ENCODE data around the gene C10orf95. TPM values are rescaled to one million over a fixed set of nuclear protein-coding genes. Genes with fewer than 3 reads are reported as not detected.
A peak's percentile ranks its signal among the peaks of the same experiment; 100 is the strongest.

C10orf95 gene
- total and polyA plus RNA-seq, 10 of the 15 experiments (the other 5 are each of a cell fraction or from before 2014, with no cell fraction given), result 0.06 to 1.1 (median 0.31) TPM

DNA sequence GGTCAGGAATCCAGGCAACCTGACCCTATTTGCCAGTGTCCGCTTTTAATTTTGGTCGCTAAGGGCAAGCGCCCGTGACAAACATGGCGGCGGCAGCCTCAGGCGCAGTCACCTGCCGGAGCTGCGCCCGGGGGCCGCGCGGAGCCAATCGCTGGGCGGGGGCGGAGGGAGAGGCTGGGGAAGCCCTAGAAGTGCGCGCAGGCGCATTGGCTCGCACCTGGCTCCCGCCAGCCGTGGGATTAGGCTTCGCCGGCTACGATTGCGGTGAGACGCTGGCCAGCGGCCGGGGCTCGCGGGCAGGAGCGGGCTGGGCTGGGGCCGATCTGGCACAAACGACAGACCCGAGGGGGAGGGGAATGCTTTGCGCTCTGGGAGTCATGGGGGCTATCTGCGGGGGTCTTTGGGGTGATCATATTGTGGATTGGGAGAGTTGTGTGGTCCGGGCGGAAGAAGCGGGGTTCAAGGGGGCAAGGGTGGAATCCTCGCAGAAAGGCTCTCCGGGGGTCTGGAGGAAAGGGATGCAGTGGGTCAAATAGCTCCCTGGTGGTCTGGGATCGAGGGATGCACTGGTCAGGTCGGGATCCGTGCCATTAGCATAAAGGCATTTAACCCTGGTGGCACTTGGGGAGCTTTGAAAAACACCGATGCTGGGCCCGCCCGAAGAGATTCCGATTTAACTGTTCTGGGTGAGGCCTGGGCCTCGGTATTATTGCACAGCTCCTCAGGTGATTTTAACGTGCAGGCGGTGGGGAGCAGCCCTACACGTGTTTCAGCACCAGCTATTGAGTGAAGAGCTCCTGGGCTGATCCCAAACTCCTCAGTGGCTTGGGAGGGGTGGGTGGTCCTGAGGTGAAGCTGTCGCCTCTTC, 10.1 kb upstream of the C10orf95 start (continued):
- TF ChIP-seq ZNF687 (IDR thresholded peaks at IDR 0.05), result no peak
- no peak for TF ChIP-seq CEBPB (IDR thresholded peaks at IDR 0.05; ENCODE audit: borderline replicate concordance in 1 of 2, low read depth in 2 of 2, low read length in 2 of 2)
- TF ChIP-seq NFYA (IDR thresholded peaks at IDR 0.05; ENCODE audit: borderline replicate concordance, low read depth, low read length), result no peak
- no peak for TF ChIP-seq MEF2A (IDR thresholded peaks at IDR 0.05; ENCODE audit: insufficient read depth, low read depth, low read length)
- TF ChIP-seq, protein P1, sequence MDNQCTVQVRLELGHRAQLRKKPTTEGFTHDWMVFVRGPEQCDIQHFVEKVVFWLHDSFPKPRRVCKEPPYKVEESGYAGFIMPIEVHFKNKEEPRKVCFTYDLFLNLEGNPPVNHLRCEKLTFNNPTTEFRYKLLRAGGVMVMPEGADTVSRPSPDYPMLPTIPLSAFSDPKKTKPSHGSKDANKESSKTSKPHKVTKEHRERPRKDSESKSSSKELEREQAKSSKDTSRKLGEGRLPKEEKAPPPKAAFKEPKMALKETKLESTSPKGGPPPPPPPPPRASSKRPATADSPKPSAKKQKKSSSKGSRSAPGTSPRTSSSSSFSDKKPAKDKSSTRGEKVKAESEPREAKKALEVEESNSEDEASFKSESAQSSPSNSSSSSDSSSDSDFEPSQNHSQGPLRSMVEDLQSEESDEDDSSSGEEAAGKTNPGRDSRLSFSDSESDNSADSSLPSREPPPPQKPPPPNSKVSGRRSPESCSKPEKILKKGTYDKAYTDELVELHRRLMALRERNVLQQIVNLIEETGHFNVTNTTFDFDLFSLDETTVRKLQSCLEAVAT (IDR thresholded peaks at IDR 0.05), result no peak
- no peak for TF ChIP-seq CHD4 (IDR thresholded peaks at IDR 0.05)
- TF ChIP-seq, protein P2, sequence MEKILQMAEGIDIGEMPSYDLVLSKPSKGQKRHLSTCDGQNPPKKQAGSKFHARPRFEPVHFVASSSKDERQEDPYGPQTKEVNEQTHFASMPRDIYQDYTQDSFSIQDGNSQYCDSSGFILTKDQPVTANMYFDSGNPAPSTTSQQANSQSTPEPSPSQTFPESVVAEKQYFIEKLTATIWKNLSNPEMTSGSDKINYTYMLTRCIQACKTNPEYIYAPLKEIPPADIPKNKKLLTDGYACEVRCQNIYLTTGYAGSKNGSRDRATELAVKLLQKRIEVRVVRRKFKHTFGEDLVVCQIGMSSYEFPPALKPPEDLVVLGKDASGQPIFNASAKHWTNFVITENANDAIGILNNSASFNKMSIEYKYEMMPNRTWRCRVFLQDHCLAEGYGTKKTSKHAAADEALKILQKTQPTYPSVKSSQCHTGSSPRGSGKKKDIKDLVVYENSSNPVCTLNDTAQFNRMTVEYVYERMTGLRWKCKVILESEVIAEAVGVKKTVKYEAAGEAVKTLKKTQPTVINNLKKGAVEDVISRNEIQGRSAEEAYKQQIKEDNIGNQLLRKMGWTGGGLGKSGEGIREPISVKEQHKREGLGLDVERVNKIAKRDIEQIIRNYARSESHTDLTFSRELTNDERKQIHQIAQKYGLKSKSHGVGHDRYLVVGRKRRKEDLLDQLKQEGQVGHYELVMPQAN (conservative IDR thresholded peaks at IDR 0.05), result 0 out of 2 replicates have a peak, but pooled peaks have one; percentile 33
- TF ChIP-seq KDM1A (IDR thresholded peaks at IDR 0.05; ENCODE audit: borderline replicate concordance), result no peak
- TF ChIP-seq CUX1 (IDR thresholded peaks at IDR 0.05; ENCODE audit: insufficient replicate concordance, low read depth, low read length), result no peak
- TF ChIP-seq ZBED1 (IDR thresholded peaks at IDR 0.05; ENCODE audit: borderline replicate concordance), result no peak
- no peak; the same call in 1 of the 2 replicates for TF ChIP-seq RUNX3 (IDR thresholded peaks at IDR 0.05; ENCODE audit: low read length)
- TF ChIP-seq EGR1 (IDR thresholded peaks at IDR 0.05; ENCODE audit: borderline replicate concordance in 1 of 2, low read depth in 2 of 2, low read length in 2 of 2), result peak in 1 of 2 experiments; percentile 92; a peak in 2 of 3 replicates
- no peak for TF ChIP-seq POLR2AphosphoS5 (IDR thresholded peaks at IDR 0.05; ENCODE audit: low read length)
- TF ChIP-seq CHD1 (IDR thresholded peaks at IDR 0.05; ENCODE audit: low read depth, low read length), result no peak
- no peak for TF ChIP-seq TAF1 (IDR thresholded peaks at IDR 0.05; ENCODE audit: borderline replicate concordance, low read depth, low read length)
- peak; percentile 51; the same call in 1 of the 2 replicates for TF ChIP-seq TCF12 (IDR thresholded peaks at IDR 0.05; ENCODE audit: low read depth, low read length)
